Measurements from ENCODE around the gene DMD. TPM values are rescaled to one million over a fixed set of nuclear protein-coding genes. Genes with fewer than 3 reads are reported as not detected.

The DMD gene
- total and polyA plus RNA-seq, 2 experiments from 2014 or later = 1.5 to 2.0 TPM

DNA sequence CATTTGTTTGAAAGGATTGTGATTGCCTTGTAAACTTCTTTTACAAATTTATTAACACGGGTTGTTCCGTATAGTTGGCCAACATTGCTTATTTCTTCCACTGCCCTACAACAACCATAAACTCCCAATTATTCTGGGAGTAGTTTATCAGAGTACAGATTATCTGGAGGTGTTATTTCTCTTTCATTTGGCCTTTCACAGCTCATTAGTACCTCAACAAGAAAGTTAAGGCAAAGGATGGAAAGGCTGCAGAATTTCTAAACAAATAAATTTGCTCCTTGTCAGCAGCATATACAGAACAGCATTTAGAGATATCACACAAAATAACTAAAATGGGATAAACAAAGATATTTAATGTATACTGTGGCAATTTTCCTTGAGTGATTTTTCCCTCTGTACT, 548.8 kb downstream of the DMD start:
- Histone ChIP-seq H3K9me3 (ENCODE audit: low read depth) (no peaks in the 10 kb centered on the region), H3K27me3 (replicated peaks; ENCODE audit: insufficient read depth) (no peaks in the 10 kb centered on the region), H3K9me2 (ENCODE audit: insufficient read depth) (no peaks in the 10 kb centered on the region), H3F3A (ENCODE audit: insufficient read depth) (no peaks in the 10 kb centered on the region), H3K4me3 (no peak overlapping the region), H3K9ac (no peak overlapping the region), H3K36me3 (ENCODE audit: low read depth) (no peaks in the 10 kb centered on the region), H3K27ac (no peak overlapping the region), H3K4me1 (ENCODE audit: insufficient read depth) (no peaks in the 10 kb centered on the region), H3K79me2 (ENCODE audit: insufficient read depth) (no peaks in the 10 kb centered on the region), H4K20me1 (ENCODE audit: insufficient read depth) (no peaks in the 10 kb centered on the region), H2AFZ (no peak overlapping the region), H3K4me2 (ENCODE audit: unreplicated experiment) (no peak overlapping the region)
- DNase-seq = no peak
- no peak for TF ChIP-seq EZH2 (IDR thresholded peaks at IDR 0.05; ENCODE audit: insufficient read depth, poor library complexity, severe bottlenecking)
- TF ChIP-seq EZH2phosphoT487 (IDR thresholded peaks at IDR 0.05; ENCODE audit: insufficient read depth, low read depth) = no peak
- in situ Hi-C loops (cut with MboI) = no loop called here
- 42 to 44% methylated on average over 2 of the region's 2 CpGs for WGBS, 2 experiments (ENCODE audit: low coverage in 1 of 2, low lambda C conversion rate in 2 of 2, missing lambda C conversion rate in 2 of 2)

DNA sequence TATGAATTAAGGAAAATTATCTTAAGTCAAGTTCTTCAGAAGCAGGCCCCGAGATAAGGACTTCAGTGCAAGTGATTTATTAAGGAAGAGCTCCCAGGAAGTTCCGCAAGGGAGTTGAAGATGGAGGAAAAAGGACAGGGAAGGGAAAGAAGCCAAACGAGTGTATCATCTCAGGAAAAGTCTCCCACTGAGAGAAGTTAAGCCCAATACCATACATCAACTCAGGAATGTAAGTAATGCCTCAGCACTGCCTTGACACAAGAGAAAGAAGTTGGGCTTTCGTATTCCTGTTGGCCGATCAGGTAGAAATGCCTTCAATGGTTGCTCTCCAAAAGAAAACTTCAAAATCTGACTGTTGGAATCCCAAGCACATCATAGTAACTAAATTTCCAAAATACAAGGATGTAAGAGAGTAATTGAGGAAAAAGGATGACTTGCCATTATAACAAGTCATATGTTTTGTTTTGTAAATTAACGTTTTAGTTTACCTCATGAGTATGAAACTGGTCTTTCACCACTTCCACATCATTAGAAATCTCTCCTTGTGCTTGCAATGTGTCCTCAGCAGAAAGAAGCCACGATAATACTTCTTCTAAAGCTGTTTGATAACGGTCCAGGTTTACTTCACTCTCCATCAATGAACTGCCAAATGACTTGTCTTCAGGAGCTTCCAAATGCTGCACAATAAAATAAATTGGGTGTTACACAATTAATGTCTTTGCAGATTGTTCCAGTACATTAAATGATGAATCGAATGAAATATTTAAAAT, 566.7 kb downstream of the DMD start:
- no peaks in the 10 kb centered on the region for H3K9me3 ChIP-seq (ENCODE audit: low read depth)
- H3K36me3 ChIP-seq (ENCODE audit: low read depth) = no peaks in the 10 kb centered on the region
- no peaks in the 10 kb centered on the region for H3F3A ChIP-seq (ENCODE audit: insufficient read depth)
- no peak overlapping the region for H3K27ac ChIP-seq
- no peaks in the 10 kb centered on the region for H3K79me2 ChIP-seq (ENCODE audit: insufficient read depth)
- H3K4me3 ChIP-seq = no peak overlapping the region
- H3K4me2 ChIP-seq (ENCODE audit: unreplicated experiment) = no peak overlapping the region
- H4K20me1 ChIP-seq (ENCODE audit: insufficient read depth) = no peaks in the 10 kb centered on the region
- H3K9ac ChIP-seq = no peak overlapping the region
- H2AFZ ChIP-seq = no peak overlapping the region
- WGBS, 2 experiments (ENCODE audit: low coverage in 1 of 2, low lambda C conversion rate in 2 of 2, missing lambda C conversion rate in 2 of 2) = 14 to 23% methylated on average over 9 of the region's 9 CpGs
- in situ Hi-C loops (cut with MboI) = no loop called here
- TF ChIP-seq EZH2phosphoT487 (IDR thresholded peaks at IDR 0.05; ENCODE audit: insufficient read depth, low read depth) (no peak), EZH2 (IDR thresholded peaks at IDR 0.05; ENCODE audit: insufficient read depth, poor library complexity, severe bottlenecking) (no peak)
- H3K27me3 ChIP-seq (replicated peaks; ENCODE audit: insufficient read depth) = no peaks in the 10 kb centered on the region
- H3K9me2 ChIP-seq (ENCODE audit: insufficient read depth) = no peaks in the 10 kb centered on the region
- no peaks in the 10 kb centered on the region for H3K4me1 ChIP-seq (ENCODE audit: insufficient read depth)
- no peak for DNase-seq

DNA sequence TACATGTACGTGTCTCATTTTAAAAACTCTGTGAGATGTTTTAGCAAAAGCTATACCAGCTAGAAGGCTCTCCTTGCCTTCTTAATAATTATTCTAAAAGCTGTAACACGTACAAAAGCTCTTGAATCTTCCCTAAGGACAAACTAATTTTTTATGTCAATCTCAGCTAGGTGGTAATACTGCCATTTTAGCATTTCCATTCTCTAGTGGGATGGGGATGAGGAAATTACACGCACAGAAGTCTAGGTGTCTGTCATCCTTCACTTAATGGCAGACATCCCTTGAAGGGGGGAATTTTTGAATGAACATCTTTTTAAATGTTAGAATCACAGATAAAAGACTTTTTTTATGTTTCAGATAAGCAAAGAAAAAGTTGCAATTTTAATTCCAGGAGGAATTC, 569.1 kb downstream of the DMD start:
- in situ Hi-C loops (cut with MboI) = no loop called here
- no peaks in the 10 kb centered on the region for H3K27me3 ChIP-seq (replicated peaks; ENCODE audit: insufficient read depth)
- no peaks in the 10 kb centered on the region for H4K20me1 ChIP-seq (ENCODE audit: insufficient read depth)
- no peak overlapping the region for H3K4me3 ChIP-seq
- H3K36me3 ChIP-seq (ENCODE audit: low read depth) = no peaks in the 10 kb centered on the region
- TF ChIP-seq EZH2phosphoT487 (IDR thresholded peaks at IDR 0.05; ENCODE audit: insufficient read depth, low read depth) (no peak), EZH2 (IDR thresholded peaks at IDR 0.05; ENCODE audit: insufficient read depth, poor library complexity, severe bottlenecking) (no peak)
- no peaks in the 10 kb centered on the region for H3K9me3 ChIP-seq (ENCODE audit: low read depth)
- H3F3A ChIP-seq (ENCODE audit: insufficient read depth) = no peaks in the 10 kb centered on the region
- no peak overlapping the region for H3K9ac ChIP-seq
- H3K79me2 ChIP-seq (ENCODE audit: insufficient read depth) = no peaks in the 10 kb centered on the region
- H2AFZ ChIP-seq = no peak overlapping the region
- no peaks in the 10 kb centered on the region for H3K4me1 ChIP-seq (ENCODE audit: insufficient read depth)
- DNase-seq = no peak
- no peak overlapping the region for H3K27ac ChIP-seq
- 11% methylated on average over 3 of the region's 3 CpGs for WGBS, 2 experiments (ENCODE audit: low coverage in 1 of 2, low lambda C conversion rate in 2 of 2, missing lambda C conversion rate in 2 of 2)
- no peaks in the 10 kb centered on the region for H3K9me2 ChIP-seq (ENCODE audit: insufficient read depth)
- H3K4me2 ChIP-seq (ENCODE audit: unreplicated experiment) = no peak overlapping the region

DNA sequence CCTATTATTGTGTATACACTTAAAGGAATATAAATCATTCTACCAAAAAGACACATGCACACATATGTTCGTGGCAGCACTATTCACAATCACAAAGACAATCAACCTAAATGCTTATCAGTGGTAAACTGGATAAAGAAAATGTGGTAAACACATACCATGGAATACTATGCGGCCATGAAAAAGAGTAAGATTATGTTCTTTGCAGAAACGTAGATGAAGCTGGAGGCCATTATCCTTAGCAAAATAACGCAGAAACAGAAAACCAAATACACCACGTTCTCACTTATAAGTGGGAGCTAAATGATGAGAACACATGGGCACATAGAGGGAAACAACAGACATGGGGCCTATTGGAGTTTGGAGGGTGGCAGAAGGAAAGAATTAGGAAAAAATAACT, 593.2 kb downstream of the DMD start:
- H3K4me2 ChIP-seq (ENCODE audit: unreplicated experiment) = no peak overlapping the region
- no peak for DNase-seq
- H3K4me3 ChIP-seq = no peak overlapping the region
- in situ Hi-C loops (cut with MboI) = no loop called here
- no peaks in the 10 kb centered on the region for H3K4me1 ChIP-seq (ENCODE audit: insufficient read depth)
- no peaks in the 10 kb centered on the region for H4K20me1 ChIP-seq (ENCODE audit: insufficient read depth)
- H3K79me2 ChIP-seq (ENCODE audit: insufficient read depth) = no peaks in the 10 kb centered on the region
- 27 to 32% methylated on average over 5 of the region's 5 CpGs for WGBS, 2 experiments (ENCODE audit: low coverage in 1 of 2, low lambda C conversion rate in 2 of 2, missing lambda C conversion rate in 2 of 2)
- H3F3A ChIP-seq (ENCODE audit: insufficient read depth) = no peaks in the 10 kb centered on the region
- H3K27me3 ChIP-seq (replicated peaks; ENCODE audit: insufficient read depth) = no peaks in the 10 kb centered on the region
- H3K9ac ChIP-seq = no peak overlapping the region
- no peaks in the 10 kb centered on the region for H3K36me3 ChIP-seq (ENCODE audit: low read depth)
- H2AFZ ChIP-seq = no peak overlapping the region
- no peak for TF ChIP-seq EZH2phosphoT487 (IDR thresholded peaks at IDR 0.05; ENCODE audit: insufficient read depth, low read depth)
- TF ChIP-seq EZH2 (IDR thresholded peaks at IDR 0.05; ENCODE audit: insufficient read depth, poor library complexity, severe bottlenecking) = no peak
- H3K9me2 ChIP-seq (ENCODE audit: insufficient read depth) = no peaks in the 10 kb centered on the region
- no peaks in the 10 kb centered on the region for H3K9me3 ChIP-seq (ENCODE audit: low read depth)
- H3K27ac ChIP-seq = no peak overlapping the region

Data from GM23248 (cell line).